HG03196 (cell line): ENCODE results near the gene KLF7.
"Not testable (repeated sequence)": the region's sequence is repeated elsewhere in the genome, so short reads cannot be mapped to it uniquely, and the experiment has no call there.

ENCODE experiments used
- ATAC-seq: cut with Tn5 transposase; IDR thresholded peaks from one replicate; pipeline ENCODE4 v1.9.1; 2021; ENCODE audit not compliant: unreplicated experiment

Gene KLF7

GRCh38 chr2:207067473-207067872, 98.3 kb downstream of the KLF7 start:
- no peak for ATAC-seq

DNA sequence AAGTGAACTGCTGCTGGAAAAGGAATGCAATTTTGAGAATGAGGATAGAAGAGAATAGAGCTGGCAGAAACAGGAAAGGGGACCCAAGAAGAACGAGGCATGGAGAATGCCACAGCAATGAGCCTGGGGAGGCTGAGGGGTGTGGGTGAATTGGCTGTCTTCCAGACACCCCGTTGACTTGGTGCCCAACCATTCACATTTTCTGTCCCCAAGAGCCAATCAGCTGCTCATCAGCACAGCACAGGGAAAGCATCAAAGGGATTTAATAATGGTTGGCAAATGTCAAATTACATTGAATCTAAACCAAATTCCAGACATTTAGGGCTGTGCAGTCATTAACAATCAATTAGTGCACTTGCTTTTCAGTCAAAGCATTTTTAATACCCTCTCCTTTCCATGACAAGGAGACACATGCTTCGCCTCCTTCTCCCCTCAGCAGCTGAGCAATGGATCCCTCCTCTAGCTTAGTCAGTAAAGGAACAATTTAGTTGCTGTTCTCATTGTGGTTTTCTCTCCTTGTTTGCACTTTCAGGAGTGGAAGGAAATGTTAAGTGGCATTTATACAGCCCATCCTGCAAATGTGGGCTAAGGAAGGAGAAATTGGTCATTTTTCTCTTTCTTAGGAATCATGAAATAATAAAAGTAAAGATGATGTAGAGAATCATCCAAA, 98.8 kb downstream of the KLF7 start:
- no peak for ATAC-seq

DNA sequence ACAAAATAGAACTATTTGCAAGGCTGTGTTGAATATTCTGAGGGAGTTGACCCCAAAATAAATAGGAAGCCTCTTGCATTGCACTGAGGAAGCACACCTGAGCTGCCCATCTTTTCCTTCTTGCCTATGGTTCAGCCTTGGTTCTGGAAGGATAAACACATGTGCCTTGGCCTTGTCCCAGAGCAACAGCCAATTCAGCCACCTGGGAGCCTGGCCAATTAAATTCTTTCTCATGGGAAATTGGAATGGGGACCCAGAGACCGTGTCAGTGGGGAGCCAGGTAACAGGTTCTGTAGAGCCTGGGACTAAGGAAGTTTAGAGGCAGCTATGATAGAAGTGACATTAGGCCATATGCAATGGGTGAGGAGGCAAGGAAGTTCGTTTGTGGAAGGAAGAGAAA, 99.6 kb downstream of the KLF7 start:
- ATAC-seq, result no peak

- ATAC-seq, result no peak
Observed at GRCh38 chr2:207064128-207064690, 101.5 kb downstream of the KLF7 start.

GRCh38 chr2:207061181-207061580, 104.6 kb downstream of the KLF7 start:
- no peak for ATAC-seq

GRCh38 chr2:207055257-207055656, 110.5 kb downstream of the KLF7 start:
- no peak for ATAC-seq

- no peak for ATAC-seq
Observed at GRCh38 chr2:207054521-207054920, 111.2 kb downstream of the KLF7 start.

DNA sequence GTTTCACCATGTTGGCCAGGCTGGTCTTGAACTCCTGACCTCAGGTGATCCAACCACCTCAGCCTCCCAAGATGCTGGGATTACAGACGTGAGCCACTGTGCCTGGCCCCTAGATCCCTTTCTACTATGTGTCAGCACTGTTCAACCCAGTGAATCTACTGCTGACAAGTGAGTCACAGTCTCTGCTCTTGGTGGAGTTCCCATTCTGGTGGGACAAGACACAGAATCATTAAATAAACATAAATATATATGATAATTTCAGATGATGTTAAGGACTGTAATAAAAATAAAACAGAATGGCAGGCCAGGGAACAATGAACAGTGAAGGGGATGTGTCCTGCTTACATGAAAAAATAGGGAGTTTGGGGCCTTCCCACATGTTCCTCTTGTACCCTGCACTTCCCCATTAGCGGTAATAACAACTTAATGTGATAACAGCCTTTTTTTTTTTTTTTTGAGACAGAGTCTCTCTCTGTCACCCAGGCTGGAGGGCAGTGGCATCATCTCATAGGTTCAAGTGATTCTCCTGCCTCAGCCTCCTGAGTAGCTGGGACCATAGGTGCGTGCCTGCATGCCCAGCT, 114.3 kb downstream of the KLF7 start:
- no peak for ATAC-seq

- ATAC-seq, result no peak
Observed at GRCh38 chr2:207049122-207049521, 116.6 kb downstream of the KLF7 start.

- no peak for ATAC-seq
Observed at GRCh38 chr2:207048416-207048815, 117.3 kb downstream of the KLF7 start.

DNA sequence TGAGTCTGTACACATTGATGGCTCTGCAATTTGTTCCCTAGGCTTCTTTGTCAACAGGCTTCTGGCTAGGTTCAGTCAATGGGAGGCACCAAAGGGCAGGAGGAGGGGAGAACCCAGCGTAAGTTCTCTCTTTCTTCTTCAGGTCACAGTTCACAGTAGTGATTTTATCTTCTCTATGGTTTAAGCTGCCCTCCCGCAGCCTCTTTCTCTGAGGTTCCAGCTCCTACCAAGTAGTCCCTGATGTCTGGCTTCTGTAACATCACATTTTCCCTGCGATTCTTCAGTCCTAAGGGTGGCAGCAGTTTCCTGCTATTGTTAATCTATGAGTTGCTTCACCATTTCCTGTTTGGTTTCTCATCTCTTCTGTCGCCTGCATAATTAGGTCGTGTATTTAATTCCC, 119.0 kb downstream of the KLF7 start:
- no peak for ATAC-seq

DNA sequence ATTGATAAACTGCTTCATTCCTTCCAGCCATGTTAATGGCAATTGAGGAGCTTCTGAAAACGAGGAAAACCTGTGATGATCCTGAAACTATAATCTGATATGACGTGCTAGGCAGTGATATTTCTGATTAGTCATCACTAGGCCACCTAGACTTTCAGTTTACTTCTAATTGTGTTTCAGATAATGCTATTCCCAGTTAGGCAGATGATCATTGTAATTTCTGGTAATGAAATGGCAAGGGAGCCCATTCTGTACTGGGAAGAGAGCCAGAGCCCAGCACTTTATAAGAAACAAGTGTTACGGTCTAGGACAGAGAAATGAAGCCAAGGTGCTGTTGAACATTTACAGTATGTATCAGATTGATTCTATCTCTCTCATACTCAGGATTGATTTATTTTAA, 120.2 kb downstream of the KLF7 start:
- ATAC-seq, result no peak

DNA sequence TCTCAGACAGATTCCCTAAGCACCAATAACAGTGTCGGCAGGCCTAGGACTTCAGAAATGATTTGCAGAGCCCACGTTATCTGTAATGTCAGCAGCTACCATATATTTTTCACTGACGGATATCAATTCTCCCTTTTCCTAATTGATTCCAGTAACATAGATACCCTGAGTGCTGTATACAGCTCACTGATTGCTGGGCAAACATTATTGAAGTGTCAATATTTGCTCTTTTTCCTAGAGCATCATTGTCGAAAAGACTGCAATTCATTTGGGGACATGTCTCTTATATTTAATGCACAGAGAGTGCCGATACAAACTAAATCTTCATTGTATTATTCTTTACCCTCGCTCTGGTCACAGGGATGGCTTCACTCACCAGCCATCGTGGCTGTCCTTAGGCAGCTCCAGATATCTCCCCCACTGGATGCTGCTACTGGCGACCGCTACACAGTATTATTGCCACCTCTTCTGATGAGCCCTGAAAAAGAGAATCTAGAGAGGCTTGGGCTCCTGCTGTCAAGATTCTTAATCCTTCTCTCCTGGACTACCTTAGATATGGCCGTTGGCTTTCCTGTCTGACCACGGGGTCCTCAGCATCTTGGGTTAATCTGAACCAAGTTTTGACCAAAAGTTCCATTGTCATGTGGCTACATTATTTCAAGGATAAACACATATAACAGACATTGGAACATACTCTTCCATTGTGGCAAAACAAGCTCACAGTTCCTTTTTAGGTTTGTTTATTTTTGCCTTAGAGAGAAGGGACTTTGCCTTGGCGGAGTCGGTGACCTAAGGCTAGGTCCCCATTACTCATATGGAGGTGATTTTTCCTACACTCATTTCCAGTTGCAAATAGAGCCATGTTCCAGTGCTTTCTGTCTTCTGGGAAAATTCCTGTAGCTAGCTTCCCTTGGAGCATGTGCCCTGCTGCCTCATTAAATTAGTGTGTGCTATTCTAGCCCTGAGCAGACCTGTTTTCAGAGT, 121.1 kb downstream of the KLF7 start:
- ATAC-seq, result no peak

DNA sequence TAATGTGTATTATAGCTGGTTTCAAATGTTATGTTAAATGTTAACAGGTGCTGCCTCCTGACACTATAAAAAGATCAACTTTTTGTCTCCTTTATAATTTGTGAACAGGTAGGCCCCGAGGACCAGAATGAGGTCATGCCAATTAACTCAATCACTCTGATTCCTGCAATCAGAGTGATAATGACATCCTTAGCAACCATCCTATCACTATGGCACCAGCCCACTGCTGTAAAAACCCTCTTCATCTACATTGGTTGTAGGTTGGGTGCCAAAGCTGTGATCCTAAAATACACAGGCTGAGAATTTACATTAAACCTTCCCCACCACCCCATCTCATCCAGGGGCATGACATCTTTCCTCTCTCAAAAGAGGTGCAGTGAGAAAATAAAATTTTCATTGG, 122.9 kb downstream of the KLF7 start:
- no peak for ATAC-seq

DNA sequence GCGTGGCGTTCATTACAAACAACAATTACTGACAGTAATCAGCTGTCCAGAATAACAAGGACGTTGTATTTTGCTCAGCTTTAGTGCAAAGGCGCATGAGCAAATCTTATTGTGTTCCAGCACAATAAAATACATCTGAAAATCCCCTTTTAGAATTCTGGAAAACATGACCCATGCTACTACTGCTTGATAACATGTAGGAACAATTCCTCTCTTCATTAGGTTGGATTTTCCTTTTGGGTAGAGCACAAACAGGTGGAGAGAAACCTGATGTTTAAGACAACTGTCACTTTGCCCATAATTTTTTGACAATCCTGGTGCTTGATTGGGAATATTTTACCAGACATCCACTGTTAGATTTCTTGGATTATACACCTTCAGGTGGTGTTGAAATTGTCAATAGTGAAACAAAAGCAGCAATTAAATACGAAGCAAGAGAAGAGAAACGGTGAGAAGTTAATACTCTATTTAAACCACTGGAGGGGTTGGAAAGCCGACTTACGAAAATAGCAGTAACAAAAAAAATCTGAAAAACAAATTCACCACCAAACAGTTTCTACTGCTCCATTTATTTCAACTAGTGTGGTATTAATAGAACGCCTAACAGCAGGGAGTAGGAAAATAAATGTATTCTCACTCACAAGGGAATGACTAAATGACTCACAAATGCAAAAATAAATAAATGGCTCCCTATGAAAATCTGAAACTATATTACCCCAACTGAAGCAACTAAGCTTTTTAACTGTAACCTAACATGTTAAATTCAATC, 123.8 kb downstream of the KLF7 start:
- no peak for ATAC-seq

DNA sequence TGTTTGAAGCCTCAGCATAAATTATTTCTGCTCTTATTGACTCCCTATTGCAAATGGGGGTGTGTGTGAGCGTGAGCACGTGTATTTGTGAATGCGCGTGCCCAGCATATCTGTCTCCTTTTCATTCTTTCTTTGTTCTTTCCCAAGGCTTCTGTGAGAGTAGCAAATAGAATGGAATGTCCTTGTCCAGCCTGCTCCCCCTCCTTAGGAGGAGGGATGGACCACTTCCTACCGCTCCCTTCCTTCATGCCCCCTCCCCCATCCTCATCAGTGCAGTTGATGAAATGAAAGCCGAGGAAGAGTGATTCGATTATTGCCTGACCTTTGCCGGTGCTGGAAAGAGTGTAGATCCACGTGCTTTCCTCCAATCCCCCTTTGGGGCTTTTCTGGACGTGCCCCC, 124.5 kb downstream of the KLF7 start:
- no peak for ATAC-seq

DNA sequence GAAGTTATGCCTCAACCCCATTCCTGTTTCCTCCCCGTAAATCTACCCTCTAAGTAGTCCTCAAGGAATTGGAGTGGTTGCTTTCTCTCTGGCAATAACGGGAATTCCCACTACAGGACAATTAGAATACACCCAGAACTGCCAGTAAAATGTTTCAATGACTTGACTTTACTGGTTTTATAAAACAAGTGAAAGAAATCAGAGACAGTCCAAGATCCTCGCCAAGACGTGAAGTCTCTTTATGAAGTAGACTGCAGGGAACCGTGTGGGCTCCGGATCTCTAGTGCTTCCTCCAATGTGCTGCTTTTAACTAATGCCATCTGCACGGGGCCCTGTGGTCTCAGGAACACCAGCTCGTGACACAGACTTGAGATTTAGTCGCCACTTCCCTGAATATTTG, 125.1 kb downstream of the KLF7 start:
- ATAC-seq, result no peak

GRCh38 chr2:207039225-207039624, 126.5 kb downstream of the KLF7 start:
- ATAC-seq, result no peak

- no peak for ATAC-seq
Observed at GRCh38 chr2:207038299-207038698, 127.4 kb downstream of the KLF7 start.

DNA sequence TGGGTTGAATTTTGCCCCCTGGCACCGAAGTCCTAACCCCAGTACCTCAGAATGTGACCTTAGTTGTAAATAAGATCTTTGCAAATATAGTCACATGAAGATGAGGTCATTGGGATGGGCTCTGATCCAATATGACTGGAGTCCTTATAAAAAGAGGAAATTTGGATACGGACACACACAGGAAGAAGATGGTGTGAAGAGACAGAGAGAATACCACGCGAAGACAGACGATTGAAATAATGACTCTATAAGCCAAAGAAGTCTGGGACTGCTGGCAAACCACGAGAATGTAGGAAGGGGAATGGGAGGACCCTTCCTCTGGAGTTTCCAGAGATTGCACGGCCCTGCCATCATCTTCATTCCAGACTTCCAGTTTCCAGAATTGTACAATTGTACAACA, 127.9 kb downstream of the KLF7 start:
- no peak for ATAC-seq

- not testable (repeated sequence) for ATAC-seq
Observed at GRCh38 chr2:207037023-207037422, 128.7 kb downstream of the KLF7 start.
